Measurements from ENCODE around the gene ABCC2. TPM values are rescaled to one million over a fixed set of nuclear protein-coding genes. Genes with fewer than 3 reads are reported as not detected.

Gene ABCC2
- total and polyA plus RNA-seq, 2 experiments from 2014 or later, result 0.45 to 2.4 TPM

DNA sequence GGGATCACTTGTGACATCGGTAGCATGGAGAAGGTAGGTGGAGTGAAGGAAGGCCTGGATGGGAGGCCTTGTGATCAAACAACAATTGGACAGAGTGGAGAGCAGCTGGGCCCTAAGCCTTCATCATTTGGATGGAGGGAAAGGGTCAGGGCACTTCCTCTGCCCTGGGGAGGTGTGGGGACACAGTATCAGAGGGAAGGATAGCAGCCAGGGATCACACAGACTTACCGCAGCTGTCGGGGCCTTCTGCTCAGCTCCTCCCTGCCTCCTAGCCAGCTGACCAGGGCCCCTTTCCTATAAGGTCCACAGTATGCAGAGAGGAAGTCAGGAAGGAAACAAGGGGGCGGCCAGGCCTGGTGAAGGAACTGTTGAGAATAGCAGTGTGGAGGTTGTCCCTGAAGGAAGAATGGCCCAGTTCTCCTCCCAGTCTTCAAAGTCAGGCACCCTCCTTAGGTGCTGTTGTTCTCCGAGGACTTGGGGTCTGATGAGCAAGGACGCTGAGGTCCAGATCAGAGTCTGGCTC lies 62.1 kb downstream of the ABCC2 start:
- Mint-ChIP-seq H3K36me3 (ENCODE audit: low read depth) (peaks cover 8% of the 10 kb centered on the region), H3K4me3 (no peak overlapping the region), H3K9me3 (peaks cover 10% of the 10 kb centered on the region), H3K27me3 (ENCODE audit: insufficient read depth, low read depth, poor library complexity) (peaks cover 10% of the 10 kb centered on the region), H3K27ac (no peak overlapping the region), H3K4me1 (peaks cover 26% of the 10 kb centered on the region)
- Histone ChIP-seq H3K4me3 (no peak overlapping the region), H3K27me3 (ENCODE audit: insufficient read depth) (no peaks in the 10 kb centered on the region), H3K27ac (ENCODE audit: low read depth) (no peak overlapping the region), H3K4me2 (no peak overlapping the region), H3K4me1 (ENCODE audit: insufficient read depth) (peaks cover 20% of the 10 kb centered on the region), H4K20me1 (replicated peaks; ENCODE audit: insufficient read depth) (no peaks in the 10 kb centered on the region), H3K36me3 (ENCODE audit: insufficient read depth) (no peaks in the 10 kb centered on the region), H3F3A (replicated peaks; ENCODE audit: low read depth) (peaks cover 4% of the 10 kb centered on the region; the same call in 1 of the 2 replicates), H2AFZ (no peak overlapping the region), H3K79me2 (replicated peaks; ENCODE audit: insufficient read depth) (no peaks in the 10 kb centered on the region), H3K9me2 (ENCODE audit: insufficient read depth) (no peaks in the 10 kb centered on the region)
- no peak for TF ChIP-seq EZH2 (IDR thresholded peaks at IDR 0.05; ENCODE audit: low read depth, unreplicated experiment)
- ATAC-seq (no peak), DNase-seq (ENCODE audit: low spot score) (no peak)

GRCh38 chr10:99845837-99846382 lies 63.5 kb downstream of the ABCC2 start:
- Histone ChIP-seq H3K27ac (ENCODE audit: low read depth) (no peak overlapping the region), H3K4me2 (peak overlapping the region; percentile 18; the same call in 1 of the 2 replicates), H3K36me3 (ENCODE audit: insufficient read depth) (no peaks in the 10 kb centered on the region), H4K20me1 (replicated peaks; ENCODE audit: insufficient read depth) (no peaks in the 10 kb centered on the region), H3K4me1 (ENCODE audit: insufficient read depth) (peaks cover 25% of the 10 kb centered on the region), H3F3A (replicated peaks; ENCODE audit: low read depth) (peaks cover 4% of the 10 kb centered on the region; the same call in 1 of the 2 replicates), H3K9me2 (ENCODE audit: insufficient read depth) (no peaks in the 10 kb centered on the region), H3K79me2 (replicated peaks; ENCODE audit: insufficient read depth) (no peaks in the 10 kb centered on the region), H2AFZ (peak overlapping the region; percentile 49), H3K4me3 (0 out of 2 replicates have a peak overlapping the region, but pooled peaks have one; percentile 6), H3K27me3 (ENCODE audit: insufficient read depth) (no peaks in the 10 kb centered on the region)
- DNase-seq (ENCODE audit: low spot score) (peak; percentile 95), ATAC-seq (peak; percentile 71)
- peaks cover 8% of the 10 kb centered on the region for H3K27me3 Mint-ChIP-seq (ENCODE audit: insufficient read depth, low read depth, poor library complexity)
- H3K27ac Mint-ChIP-seq, result 0 out of 2 replicates have a peak overlapping the region, but pooled peaks have one; percentile 42
- H3K4me1 Mint-ChIP-seq, result peaks cover 41% of the 10 kb centered on the region
- peak overlapping the region; percentile 19; the same call in 1 of the 3 replicates for H3K4me3 Mint-ChIP-seq
- H3K9me3 Mint-ChIP-seq, result peaks cover 8% of the 10 kb centered on the region
- TF ChIP-seq, protein P1, sequence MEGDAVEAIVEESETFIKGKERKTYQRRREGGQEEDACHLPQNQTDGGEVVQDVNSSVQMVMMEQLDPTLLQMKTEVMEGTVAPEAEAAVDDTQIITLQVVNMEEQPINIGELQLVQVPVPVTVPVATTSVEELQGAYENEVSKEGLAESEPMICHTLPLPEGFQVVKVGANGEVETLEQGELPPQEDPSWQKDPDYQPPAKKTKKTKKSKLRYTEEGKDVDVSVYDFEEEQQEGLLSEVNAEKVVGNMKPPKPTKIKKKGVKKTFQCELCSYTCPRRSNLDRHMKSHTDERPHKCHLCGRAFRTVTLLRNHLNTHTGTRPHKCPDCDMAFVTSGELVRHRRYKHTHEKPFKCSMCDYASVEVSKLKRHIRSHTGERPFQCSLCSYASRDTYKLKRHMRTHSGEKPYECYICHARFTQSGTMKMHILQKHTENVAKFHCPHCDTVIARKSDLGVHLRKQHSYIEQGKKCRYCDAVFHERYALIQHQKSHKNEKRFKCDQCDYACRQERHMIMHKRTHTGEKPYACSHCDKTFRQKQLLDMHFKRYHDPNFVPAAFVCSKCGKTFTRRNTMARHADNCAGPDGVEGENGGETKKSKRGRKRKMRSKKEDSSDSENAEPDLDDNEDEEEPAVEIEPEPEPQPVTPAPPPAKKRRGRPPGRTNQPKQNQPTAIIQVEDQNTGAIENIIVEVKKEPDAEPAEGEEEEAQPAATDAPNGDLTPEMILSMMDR (conservative IDR thresholded peaks at IDR 0.05; ENCODE audit: low read depth in 2 of 2), result peak; percentile 98 to 99
- TF ChIP-seq ETS1 (IDR thresholded peaks at IDR 0.05) (no peak), STAT1 (IDR thresholded peaks at IDR 0.05; ENCODE audit: unreplicated experiment) (no peak), CREB1 (CRISPR knock-in tag; IDR thresholded peaks at IDR 0.05; ENCODE audit: low read depth) (peak; percentile 41; the same call in 1 of the 2 replicates), NANOG (IDR thresholded peaks at IDR 0.05; ENCODE audit: borderline replicate concordance) (no peak), POLR2AphosphoS5 (IDR thresholded peaks at IDR 0.05; ENCODE audit: low read depth) (no peak), EZH2 (IDR thresholded peaks at IDR 0.05; ENCODE audit: low read depth, unreplicated experiment) (no peak), EZH2phosphoT487 (IDR thresholded peaks at IDR 0.05; ENCODE audit: unreplicated experiment) (no peak)
- peaks cover 5% of the 10 kb centered on the region for H3K36me3 Mint-ChIP-seq (ENCODE audit: low read depth)

Measured in GM23338 (cell line).